ENCODE measurements around the gene AR.

DNA sequence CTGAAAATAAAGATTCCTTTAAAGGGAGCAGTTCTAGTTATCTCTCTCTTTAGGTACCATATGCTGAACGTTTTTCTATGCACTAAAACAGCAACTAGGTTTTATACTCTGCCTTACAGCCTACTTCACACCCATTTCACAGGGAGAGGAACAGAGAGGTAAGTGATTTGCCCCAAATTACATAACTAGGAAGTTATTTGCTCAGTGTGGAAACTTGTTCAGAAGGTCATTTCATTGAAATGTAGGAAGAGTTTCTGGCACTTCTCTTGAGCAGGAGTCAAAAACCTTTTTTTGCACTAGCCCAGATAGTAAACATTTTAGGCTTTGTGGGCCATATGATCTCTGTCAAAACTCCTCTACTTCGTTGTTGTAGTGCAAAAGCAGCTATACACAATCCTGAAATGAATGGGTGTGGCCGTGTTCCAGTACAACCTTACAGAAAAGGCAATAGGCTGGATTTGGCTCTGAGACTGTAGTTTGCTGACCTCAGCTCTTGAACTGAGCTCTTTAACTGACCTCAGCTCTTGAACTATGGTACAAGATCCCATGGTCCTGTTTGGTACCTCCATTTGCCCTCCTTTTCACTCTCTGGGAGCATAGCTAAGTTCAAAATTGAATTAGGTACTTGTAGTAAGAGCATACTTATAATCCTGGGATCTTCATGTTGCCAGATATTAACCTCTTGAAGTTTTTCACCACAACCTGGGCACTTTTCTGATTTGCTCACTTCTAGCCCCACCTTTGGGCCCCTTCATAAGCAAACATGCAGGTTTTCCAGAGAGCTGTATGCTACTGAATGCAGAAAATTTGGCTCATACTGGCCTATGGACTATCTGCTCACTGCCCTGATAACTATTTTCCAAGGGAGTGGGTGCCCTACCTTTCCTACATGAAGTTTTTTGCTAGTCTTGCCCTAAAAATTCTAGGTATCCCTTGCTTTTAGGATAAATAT lies 53.3 kb downstream of the AR start:
- TF ChIP-seq, protein P1, sequence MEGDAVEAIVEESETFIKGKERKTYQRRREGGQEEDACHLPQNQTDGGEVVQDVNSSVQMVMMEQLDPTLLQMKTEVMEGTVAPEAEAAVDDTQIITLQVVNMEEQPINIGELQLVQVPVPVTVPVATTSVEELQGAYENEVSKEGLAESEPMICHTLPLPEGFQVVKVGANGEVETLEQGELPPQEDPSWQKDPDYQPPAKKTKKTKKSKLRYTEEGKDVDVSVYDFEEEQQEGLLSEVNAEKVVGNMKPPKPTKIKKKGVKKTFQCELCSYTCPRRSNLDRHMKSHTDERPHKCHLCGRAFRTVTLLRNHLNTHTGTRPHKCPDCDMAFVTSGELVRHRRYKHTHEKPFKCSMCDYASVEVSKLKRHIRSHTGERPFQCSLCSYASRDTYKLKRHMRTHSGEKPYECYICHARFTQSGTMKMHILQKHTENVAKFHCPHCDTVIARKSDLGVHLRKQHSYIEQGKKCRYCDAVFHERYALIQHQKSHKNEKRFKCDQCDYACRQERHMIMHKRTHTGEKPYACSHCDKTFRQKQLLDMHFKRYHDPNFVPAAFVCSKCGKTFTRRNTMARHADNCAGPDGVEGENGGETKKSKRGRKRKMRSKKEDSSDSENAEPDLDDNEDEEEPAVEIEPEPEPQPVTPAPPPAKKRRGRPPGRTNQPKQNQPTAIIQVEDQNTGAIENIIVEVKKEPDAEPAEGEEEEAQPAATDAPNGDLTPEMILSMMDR (IDR thresholded peaks at IDR 0.05; ENCODE audit: insufficient read depth, low read length, poor library complexity, severe bottlenecking) = no peak
- no peak for TF ChIP-seq EZH2phosphoT487 (conservative IDR thresholded peaks at IDR 0.05; ENCODE audit: low read length)

Measured in SU-DHL-6 (cell line).